A549 (cell line): ENCODE measurements around the gene HAPLN2. TPM values are rescaled to one million over a fixed set of nuclear protein-coding genes. Genes with fewer than 3 reads are reported as not detected.

ENCODE experiments used
- ATAC-seq, 2 experiments: fragments of 200-7000 bp in 1 of 2; fragments of >200 bp in 1 of 2; cut with Nextera tagmentation in 1 of 2; cut with Tn5 transposase in 1 of 2; 3 replicates each; pipeline versions ENCODE4 v1.8.0 to v1.9.1; 2018 to 2020; ENCODE audit warnings: mild to moderate bottlenecking in 1 of 2, moderate library complexity in 1 of 2
- CTCF ChIA-PET: fragments of 300-600 bp; sonication (Branson Sonifier 250); formaldehyde crosslinking; extraction: SDS; loops from one replicate; lab custom pipeline; 2021; ENCODE audit warnings: antibody characterized with exemption, inconsistent platforms; lab: Yijun Ruan, JAX
- POLR2A ChIA-PET: fragments of 350-600 bp; formaldehyde crosslinking; extraction: SDS; loops from one replicate; lab custom pipeline; 2021; ENCODE audit warnings: antibody characterized with exemption, inconsistent platforms; lab: Yijun Ruan, JAX
- DNase-seq, 2 experiments: peaks; one replicate each; pipeline versions ENCODE4 v3.0.0 to v3.0.0-alpha.2; 2011 to 2016; ENCODE audit warnings: low read depth in 1 of 2, low spot score in 1 of 2
- FAIRE-seq: peaks from 2 replicates; lab custom pipeline; 2011; peaks lifted over from hg19 to GRCh38; lab: Jason Lieb, UNC
- H3K27ac ChIP-seq, 2 experiments: fragments of >200 bp; sonication (Bioruptor Twin); formaldehyde crosslinking; 3 replicates each; pipeline ENCODE4 v1.5.1; 2016 to 2017
- H3K4me1 ChIP-seq: fragments of >200 bp; sonication (Bioruptor Twin); formaldehyde crosslinking; 3 replicates; pipeline ENCODE4 v1.6.1; 2016
- H3K4me2 ChIP-seq: fragments of >200 bp; sonication (Bioruptor Twin); formaldehyde crosslinking; 3 replicates; pipeline ENCODE4 v1.6.1; 2016
- H3K4me3 ChIP-seq: fragments of >200 bp; sonication (Bioruptor Twin); formaldehyde crosslinking; 3 replicates; pipeline ENCODE4 v1.5.1; 2016
- H3K9me3 ChIP-seq: fragments of >200 bp; sonication (Bioruptor Twin); formaldehyde crosslinking; 3 replicates; pipeline ENCODE4 v1.6.1; 2016
- CEBPB ChIP-seq, 2 experiments: fragments of >200 bp in 1 of 2; sonication (Bioruptor Twin) in 1 of 2; formaldehyde crosslinking in 1 of 2; IDR thresholded peaks; 2 replicates each; pipeline ENCODE4 v1.6.1; 2012 to 2016
- CHD4 ChIP-seq: fragments of 200-600 bp; sonication (generic); IDR thresholded peaks from 2 replicates; pipeline ENCODE4 v1.6.1; 2016; ENCODE audit warnings: antibody characterized with exemption, mild to moderate bottlenecking, borderline replicate concordance
- CTCF ChIP-seq: fragments of >200 bp; sonication (Bioruptor Twin); formaldehyde crosslinking; IDR thresholded peaks from 3 replicates; pipeline ENCODE4 v1.5.1; 2016
- E2F6 ChIP-seq: IDR thresholded peaks from 2 replicates; pipeline ENCODE4 v1.6.1; 2012; ENCODE audit warnings: low read depth, borderline replicate concordance
- EP300 ChIP-seq, 2 experiments: fragments of >200 bp; sonication (Bioruptor Twin); formaldehyde crosslinking; IDR thresholded peaks; 2 replicates in 1 of 2; 3 replicates in 1 of 2; pipeline ENCODE4 v1.6.1; 2016 to 2017
- ESRRA ChIP-seq: fragments of 150-350 bp; IDR thresholded peaks from 2 replicates; pipeline ENCODE4 v1.6.1; 2014; ENCODE audit warnings: mild to moderate bottlenecking, low read length, borderline replicate concordance
- GATA3 ChIP-seq: IDR thresholded peaks from 2 replicates; pipeline ENCODE4 v1.6.1; 2012; ENCODE audit warnings: borderline replicate concordance
- HDAC2 ChIP-seq: fragments of 200-600 bp; sonication (generic); IDR thresholded peaks from 2 replicates; pipeline ENCODE4 v1.6.1; 2016
- HOXA7 ChIP-seq: fragments of 250-450 bp; sonication (Bioruptor Pico); IDR thresholded peaks from 2 replicates; pipeline ENCODE4 v1.5.0; 2020; ENCODE audit warnings: mild to moderate bottlenecking, moderate library complexity
- HOXB13 ChIP-seq: fragments of 250-450 bp; sonication (Bioruptor Pico); IDR thresholded peaks from 2 replicates; pipeline ENCODE4 v1.5.0; 2020; ENCODE audit warnings: low read depth, mild to moderate bottlenecking, moderate library complexity
- HOXB5 ChIP-seq: fragments of 250-450 bp; sonication (Bioruptor Pico); IDR thresholded peaks from 2 replicates; pipeline ENCODE4 v1.5.0; 2020; ENCODE audit warnings: mild to moderate bottlenecking, moderate library complexity
- JUNB ChIP-seq: fragments of >200 bp; sonication (Bioruptor Twin); formaldehyde crosslinking; IDR thresholded peaks from 2 replicates; pipeline ENCODE4 v1.6.1; 2016
- KDM1A ChIP-seq: fragments of 200-600 bp; sonication (generic); IDR thresholded peaks from 2 replicates; pipeline ENCODE4 v1.6.1; 2016; ENCODE audit warnings: low read depth, mild to moderate bottlenecking
- MAZ ChIP-seq: fragments of 150-350 bp; IDR thresholded peaks from 2 replicates; pipeline ENCODE4 v1.6.1; 2014; ENCODE audit warnings: antibody characterized with exemption, low read depth, low read length, borderline replicate concordance
- MYC ChIP-seq: IDR thresholded peaks from 2 replicates; pipeline ENCODE4 v1.6.1; 2012; ENCODE audit warnings: mild to moderate bottlenecking, inconsistent platforms, low read length, improper control_type of control experiment, borderline replicate concordance
- POLR2AphosphoS2 ChIP-seq: conservative IDR thresholded peaks from 2 replicates; pipeline ENCODE4 v1.6.1; 2012; ENCODE audit warnings: low read length, improper control_type of control experiment, inconsistent platforms
- RAD21 ChIP-seq, 2 experiments: fragments of >200 bp in 1 of 2; sonication (Bioruptor Twin) in 1 of 2; formaldehyde crosslinking in 1 of 2; IDR thresholded peaks in 1 of 2; conservative IDR thresholded peaks in 1 of 2; 2 replicates in 1 of 2; 3 replicates in 1 of 2; pipeline ENCODE4 v1.6.1; 2012 to 2018; ENCODE audit warnings: inconsistent platforms in 1 of 2
- RCOR1 ChIP-seq: fragments of 150-350 bp; IDR thresholded peaks from 2 replicates; pipeline ENCODE4 v1.6.1; 2014; ENCODE audit warnings: antibody characterized with exemption, low read length, low read depth
- RFX5 ChIP-seq: fragments of 450-650 bp; IDR thresholded peaks from 2 replicates; pipeline ENCODE4 v1.7.1; 2014; ENCODE audit warnings: antibody characterized with exemption, mild to moderate bottlenecking, moderate library complexity
- RNF2 ChIP-seq: fragments of 200-600 bp; sonication (generic); IDR thresholded peaks from 2 replicates; pipeline ENCODE4 v1.6.1; 2016; ENCODE audit warnings: low read depth, mild to moderate bottlenecking, antibody characterized with exemption, moderate library complexity, borderline replicate concordance
- SMC3 ChIP-seq: fragments of >200 bp; sonication (Bioruptor Twin); formaldehyde crosslinking; IDR thresholded peaks from 3 replicates; pipeline ENCODE4 v1.6.1; 2018; ENCODE audit warnings: inconsistent platforms
- TFCP2L1 ChIP-seq: fragments of 250-450 bp; sonication (Bioruptor Pico); IDR thresholded peaks from 2 replicates; pipeline ENCODE4 v1.5.0; 2021; ENCODE audit warnings: mild to moderate bottlenecking
- USF2 ChIP-seq: fragments of 450-650 bp; IDR thresholded peaks from 2 replicates; pipeline ENCODE4 v1.6.1; 2014; ENCODE audit warnings: antibody characterized with exemption
- ZFP36 ChIP-seq: fragments of 450-650 bp; IDR thresholded peaks from 2 replicates; pipeline ENCODE4 v1.6.1; 2014; ENCODE audit warnings: borderline replicate concordance; ENCODE audit not compliant: partially characterized antibody
- ZNF302 ChIP-seq: fragments of 250-450 bp; sonication (Bioruptor Pico); IDR thresholded peaks from 2 replicates; pipeline ENCODE4 v1.9.0; 2021; ENCODE audit warnings: inconsistent platforms, mild to moderate bottlenecking, moderate library complexity
- WGBS: methylation state at CpG from one replicate; pipeline ENCODE4 v1.1.6; 2017; ENCODE audit errors: missing lambda C conversion rate; 5-methylcytosine and 5-hydroxymethylcytosine counted together
- polyA plus RNA-seq, 4 experiments: library from polyadenylated mRNA; depleted of rRNA in 3 of 4; stranded (reverse); fragments of >200 nt; fragmentation: RNase III in 1 of 4; extraction: RNeasy Plus Mini Kit Qiagen cat#74134 plus additional on column Dnase treatment in 1 of 4; gene quantifications; 2 replicates in 3 of 4; 3 replicates in 1 of 4; pipeline ENCODE4 v1.2.3, GENCODE V29; 2011 to 2017
- TF ChIP-seq, protein P1 (sequence below): IDR thresholded peaks from 2 replicates; pipeline ENCODE4 v1.6.1; 2012
- TF ChIP-seq, protein P2 (sequence below): fragments of >200 bp; sonication (Bioruptor Twin); formaldehyde crosslinking; IDR thresholded peaks from 2 replicates; pipeline ENCODE4 v1.6.1; 2016

HAPLN2 gene
- polyA plus RNA-seq, 2 of the 4 experiments (the other 2 are of a cell fraction): 0.10 to 0.23 TPM

- Histone ChIP-seq H3K4me3 (no peak overlapping the region), H3K27ac (no peak overlapping the region), H3K4me2 (no peak overlapping the region)
- ChIA-PET CTCF (interaction anchor here (0.8 to 17.8 kb wide), 11 partner anchors 9 to 216 kb away, joined by 3 to 323 read pairs (median 6); partner anchors contain the start of genes HAPLN2 and NTRK1), POLR2A (interaction anchor here (1.0 kb wide), 1 partner anchor 85 kb away, joined by 4 read pairs; the partner anchor contains the start of genes ISG20L2 and METTL25B)
- no peak for ATAC-seq
- 92% methylated on average over 7 of the region's 7 CpGs for WGBS
- no peak for FAIRE-seq
- DNase-seq: no peak
- TF ChIP-seq CHD4: no peak
- no peak for TF ChIP-seq ZFP36
- TF ChIP-seq CTCF: no peak
- TF ChIP-seq HOXB13 (CRISPR knock-in tag): no peak
- no peak for TF ChIP-seq GATA3
- no peak for TF ChIP-seq MAZ
- TF ChIP-seq RFX5: no peak
- no peak for TF ChIP-seq HOXA7 (CRISPR knock-in tag)
- no peak for TF ChIP-seq KDM1A
- TF ChIP-seq E2F6: no peak
- TF ChIP-seq, protein P1, sequence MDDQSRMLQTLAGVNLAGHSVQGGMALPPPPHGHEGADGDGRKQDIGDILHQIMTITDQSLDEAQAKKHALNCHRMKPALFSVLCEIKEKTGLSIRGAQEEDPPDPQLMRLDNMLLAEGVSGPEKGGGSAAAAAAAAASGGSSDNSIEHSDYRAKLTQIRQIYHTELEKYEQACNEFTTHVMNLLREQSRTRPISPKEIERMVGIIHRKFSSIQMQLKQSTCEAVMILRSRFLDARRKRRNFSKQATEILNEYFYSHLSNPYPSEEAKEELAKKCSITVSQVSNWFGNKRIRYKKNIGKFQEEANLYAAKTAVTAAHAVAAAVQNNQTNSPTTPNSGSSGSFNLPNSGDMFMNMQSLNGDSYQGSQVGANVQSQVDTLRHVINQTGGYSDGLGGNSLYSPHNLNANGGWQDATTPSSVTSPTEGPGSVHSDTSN: no peak
- TF ChIP-seq POLR2AphosphoS2: no peak
- TF ChIP-seq HOXB5 (CRISPR knock-in tag): no peak
- TF ChIP-seq RCOR1: no peak
- no peak for TF ChIP-seq MYC
- no peak for TF ChIP-seq TFCP2L1 (CRISPR knock-in tag)
- TF ChIP-seq, all 56 proteins: peak for 0
- no peaks in the 10 kb centered on the region for H3K4me1 ChIP-seq
- no peaks in the 10 kb centered on the region for H3K9me3 ChIP-seq
These were observed 24.5 kb downstream of the HAPLN2 start for GRCh38 chr1:156643778-156644092.

DNA sequence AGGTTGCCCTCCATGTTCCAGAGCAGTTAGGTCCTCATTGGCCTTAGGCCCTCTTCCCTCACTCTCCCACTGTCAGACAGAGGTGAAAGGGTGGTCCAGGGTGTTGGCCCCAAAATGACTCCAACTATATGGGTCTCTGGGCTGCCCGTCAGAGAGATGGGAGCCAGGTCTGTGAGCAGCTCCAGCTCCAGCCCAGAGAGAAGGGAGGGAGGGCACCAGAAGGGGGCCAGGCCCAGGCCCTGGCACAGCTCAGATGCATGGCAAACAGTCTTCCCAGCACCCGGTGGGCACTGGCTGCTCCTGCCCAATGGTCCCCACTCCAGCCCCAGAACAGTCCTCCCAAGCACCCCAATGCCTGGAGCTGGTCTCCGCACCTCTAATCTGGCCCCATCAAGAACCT is 24.9 kb downstream of the HAPLN2 start:
- Histone ChIP-seq H3K4me3 (no peak overlapping the region), H3K4me2 (no peak overlapping the region), H3K9me3 (no peaks in the 10 kb centered on the region), H3K4me1 (no peaks in the 10 kb centered on the region), H3K27ac (no peak overlapping the region)
- TF ChIP-seq RAD21 (conservative IDR thresholded peaks at IDR 0.05 in 1 of 2, IDR thresholded peaks at IDR 0.05 in 1 of 2) (no peak), RNF2 (no peak), USF2 (no peak), HOXA7 (CRISPR knock-in tag) (no peak), CEBPB (IDR thresholded peaks at IDR 0.05) (no peak), HOXB13 (CRISPR knock-in tag) (no peak), ZNF302 (no peak), JUNB (no peak), HOXB5 (CRISPR knock-in tag) (no peak), ESRRA (no peak), EP300 (IDR thresholded peaks at IDR 0.05) (no peak), SMC3 (no peak), HDAC2 (no peak)
- TF ChIP-seq, protein P2, sequence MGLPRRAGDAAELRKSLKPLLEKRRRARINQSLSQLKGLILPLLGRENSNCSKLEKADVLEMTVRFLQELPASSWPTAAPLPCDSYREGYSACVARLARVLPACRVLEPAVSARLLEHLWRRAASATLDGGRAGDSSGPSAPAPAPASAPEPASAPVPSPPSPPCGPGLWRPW: no peak
- TF ChIP-seq, protein P1: no peak
- no peak for DNase-seq
- ATAC-seq: no peak
- no peak for FAIRE-seq
- ChIA-PET POLR2A (no interaction called here), CTCF (interaction anchor here (0.8 to 17.8 kb wide), 10 partner anchors 9 to 82 kb away, joined by 3 to 323 read pairs (median 6); partner anchors contain the start of gene HAPLN2)
- WGBS: 93% methylated on average over 3 of the region's 3 CpGs
